Sigmoid colon (tissue), 7 donors: ENCODE data around the gene RRP1B. TPM values are rescaled to one million over a fixed set of nuclear protein-coding genes. Genes with fewer than 3 reads are reported as not detected.
"Not testable (repeated sequence)": the region's sequence is repeated elsewhere in the genome, so short reads cannot be mapped to it uniquely, and the experiment has no call there.

Experiments used
- DNase-seq: peaks from one replicate; pipeline ENCODE4 v3.0.0-alpha.2; 2019
- H3K27ac ChIP-seq, 4 donors: fragments of 200-600 bp; sonication (generic); one replicate each; pipeline ENCODE4 v1.5.1; 2016 to 2019; ENCODE audit warnings: mild to moderate bottlenecking in 1 of 4
- H3K27me3 ChIP-seq, 3 donors: fragments of 200-600 bp; sonication (generic); one replicate each; pipeline ENCODE4 v1.5.1; 2019; ENCODE audit warnings: mild to moderate bottlenecking in 1 of 3
- H3K36me3 ChIP-seq, 4 donors: fragments of 200-600 bp; sonication (generic); one replicate each; pipeline ENCODE4 v1.5.1; 2016 to 2019
- H3K4me1 ChIP-seq, 4 donors: fragments of 200-600 bp; sonication (generic); one replicate each; pipeline ENCODE4 v1.5.1; 2017 to 2019
- H3K4me3 ChIP-seq, 4 donors: fragments of 200-600 bp; sonication (generic); one replicate each; pipeline ENCODE4 v1.5.1; 2017 to 2019; ENCODE audit warnings: mild to moderate bottlenecking in 2 of 4, moderate library complexity in 1 of 4
- H3K9me3 ChIP-seq, 4 donors: fragments of 200-600 bp in 3 of 4; sonication (generic) in 3 of 4; one replicate each; pipeline versions ENCODE4 v1.5.1 to v1.6.1; 2013 to 2019
- EP300 ChIP-seq, 4 donors: sonication (generic); formaldehyde crosslinking; IDR thresholded peaks; one replicate each; pipeline ENCODE4 v1.6.1; 2017; ENCODE audit warnings: antibody characterized with exemption in 4 of 4
- POLR2A ChIP-seq, 2 donors: fragments of 450-650 bp; IDR thresholded peaks; one replicate each; pipeline ENCODE4 v1.6.1; 2016; ENCODE audit warnings: antibody characterized with exemption in 2 of 2, mild to moderate bottlenecking in 2 of 2, moderate library complexity in 2 of 2
- POLR2AphosphoS5 ChIP-seq, 4 donors: sonication (generic); formaldehyde crosslinking; IDR thresholded peaks; one replicate each; pipeline ENCODE4 v1.6.1; 2017; ENCODE audit warnings: antibody characterized with exemption in 4 of 4
- WGBS, 2 donors: extraction: QIAGEN DNeasy Blood & Tissue Kit; methylation state at CpG; one replicate each; pipeline ENCODE4 v1.1.7; 2013; 5-methylcytosine and 5-hydroxymethylcytosine counted together
- intact Hi-C: fragments of 100-400 bp; cut with DNase I; formaldehyde crosslinking; loops from one replicate; pipeline ENCODE4 v1.15.1; 2023
- polyA plus RNA-seq, 3 donors: library from polyadenylated mRNA; stranded (reverse); fragments of 200-250 nt; gene quantifications; one replicate each; pipeline ENCODE4 v1.2.3, GENCODE V29; 2013
- total RNA-seq, 4 donors: library from RNA; depleted of rRNA; stranded (reverse); fragments of >200 nt; gene quantifications; one replicate each; pipeline ENCODE4 v1.1.0, GENCODE V29; 2016
- TF ChIP-seq, protein P1 (sequence below), 4 experiments: fragments of 450-650 bp in 3 of 4; fragments of 200-600 bp in 1 of 4; IDR thresholded peaks; one replicate each; pipeline ENCODE4 v1.5.1; 2016 to 2019; ENCODE audit warnings: antibody characterized with exemption in 4 of 4, mild to moderate bottlenecking in 3 of 4, moderate library complexity in 2 of 4
- donor health status: healthy with polysubstance abuse.
- donor health status: Bipolar disorder and iron deficiency.
- donor health status: healthy.

Gene RRP1B
- total and polyA plus RNA-seq, 7 donors = 3.5 to 20.5 (median 15.2) TPM

DNA sequence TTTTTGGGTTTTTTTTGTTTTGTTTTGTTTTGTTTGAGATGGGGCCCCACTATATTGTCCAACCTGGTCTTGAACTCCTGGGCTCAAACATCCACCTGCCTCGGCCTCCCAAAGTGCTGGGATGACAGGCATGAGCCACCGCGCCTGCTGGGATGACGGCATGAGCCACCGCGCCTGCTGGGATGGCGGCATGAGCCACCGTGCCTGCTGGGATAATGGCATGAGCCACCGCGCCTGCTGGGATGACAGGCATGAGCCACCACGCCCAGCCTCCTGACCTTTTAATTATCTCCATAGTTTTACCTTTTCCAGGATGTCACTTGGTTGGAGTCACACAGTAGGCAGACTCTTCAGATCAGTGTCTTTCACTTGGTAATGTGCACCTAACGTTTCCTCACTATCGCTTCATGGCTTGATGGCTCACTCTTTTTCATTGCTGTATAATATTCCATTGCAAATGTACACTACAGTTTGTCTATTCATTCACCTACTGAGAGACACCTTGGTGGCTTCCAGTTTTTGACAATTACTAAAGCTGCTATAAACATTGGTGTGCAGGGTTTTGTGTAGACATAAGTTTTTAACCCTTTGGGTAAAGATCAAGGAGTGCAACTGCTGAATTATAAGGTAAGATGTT, 49.5 kb downstream of the RRP1B start:
- no peaks in the 10 kb centered on the region for H3K9me3 ChIP-seq
- H3K36me3 ChIP-seq = no peaks in the 10 kb centered on the region
- no peaks in the 10 kb centered on the region for H3K27me3 ChIP-seq
- intact Hi-C loops = no loop called here
- H3K4me3 ChIP-seq = no peak overlapping the region
- no peak overlapping the region for H3K27ac ChIP-seq
- no peaks in the 10 kb centered on the region for H3K4me1 ChIP-seq
- TF ChIP-seq, protein P1, sequence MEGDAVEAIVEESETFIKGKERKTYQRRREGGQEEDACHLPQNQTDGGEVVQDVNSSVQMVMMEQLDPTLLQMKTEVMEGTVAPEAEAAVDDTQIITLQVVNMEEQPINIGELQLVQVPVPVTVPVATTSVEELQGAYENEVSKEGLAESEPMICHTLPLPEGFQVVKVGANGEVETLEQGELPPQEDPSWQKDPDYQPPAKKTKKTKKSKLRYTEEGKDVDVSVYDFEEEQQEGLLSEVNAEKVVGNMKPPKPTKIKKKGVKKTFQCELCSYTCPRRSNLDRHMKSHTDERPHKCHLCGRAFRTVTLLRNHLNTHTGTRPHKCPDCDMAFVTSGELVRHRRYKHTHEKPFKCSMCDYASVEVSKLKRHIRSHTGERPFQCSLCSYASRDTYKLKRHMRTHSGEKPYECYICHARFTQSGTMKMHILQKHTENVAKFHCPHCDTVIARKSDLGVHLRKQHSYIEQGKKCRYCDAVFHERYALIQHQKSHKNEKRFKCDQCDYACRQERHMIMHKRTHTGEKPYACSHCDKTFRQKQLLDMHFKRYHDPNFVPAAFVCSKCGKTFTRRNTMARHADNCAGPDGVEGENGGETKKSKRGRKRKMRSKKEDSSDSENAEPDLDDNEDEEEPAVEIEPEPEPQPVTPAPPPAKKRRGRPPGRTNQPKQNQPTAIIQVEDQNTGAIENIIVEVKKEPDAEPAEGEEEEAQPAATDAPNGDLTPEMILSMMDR (IDR thresholded peaks at IDR 0.05) = no peak
- TF ChIP-seq POLR2A (IDR thresholded peaks at IDR 0.05) = no peak
- TF ChIP-seq POLR2AphosphoS5 (IDR thresholded peaks at IDR 0.05) = no peak
- TF ChIP-seq EP300 (IDR thresholded peaks at IDR 0.05) = no peak
- no peak for DNase-seq
- 86 to 96% methylated on average over 13 of the region's 13 CpGs for WGBS, 2 donors

- DNase-seq = no peak
- no peaks in the 10 kb centered on the region for H3K27me3 ChIP-seq
- no peak overlapping the region for H3K27ac ChIP-seq
- WGBS, 2 donors = 16 to 64% methylated on average over 13 of the region's 13 CpGs
- no peaks in the 10 kb centered on the region for H3K4me1 ChIP-seq
- intact Hi-C loops = no loop called here
- H3K9me3 ChIP-seq = no peaks in the 10 kb centered on the region
- no peaks in the 10 kb centered on the region for H3K36me3 ChIP-seq
- H3K4me3 ChIP-seq = no peak overlapping the region
- TF ChIP-seq POLR2AphosphoS5 (IDR thresholded peaks at IDR 0.05) (no peak), EP300 (IDR thresholded peaks at IDR 0.05) (no peak), POLR2A (IDR thresholded peaks at IDR 0.05) (no peak)
- TF ChIP-seq, protein P1 (IDR thresholded peaks at IDR 0.05) = no peak
Observed at GRCh38 chr21:43712268-43712942, 53.0 kb downstream of the RRP1B start.

DNA sequence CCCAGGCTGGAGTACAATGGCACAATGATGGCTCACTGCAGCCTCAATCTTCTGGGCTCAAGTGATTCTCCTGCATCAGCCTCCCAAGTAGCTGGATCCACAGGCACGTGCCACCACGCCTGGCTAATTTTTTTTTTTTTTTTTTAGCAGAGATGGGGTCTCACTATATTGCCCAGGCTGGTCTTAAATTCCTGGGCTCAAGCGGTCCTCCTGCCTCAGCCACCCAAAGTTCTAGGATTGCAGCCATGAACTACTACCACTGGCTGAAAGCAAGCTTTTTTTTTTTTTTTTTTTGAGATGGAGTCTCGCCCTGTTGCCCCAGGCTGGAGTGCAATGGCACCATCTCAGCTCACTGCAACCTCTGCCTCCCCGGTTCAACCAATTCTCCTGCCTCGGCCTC, 53.8 kb downstream of the RRP1B start:
- H3K27ac ChIP-seq, DNase-seq, H3K27me3 ChIP-seq, H3K4me1 ChIP-seq, intact Hi-C loops, H3K9me3 ChIP-seq, H3K4me3 ChIP-seq, H3K36me3 ChIP-seq: not testable (repeated sequence)
- 73 to 95% methylated on average over 6 of the region's 6 CpGs for WGBS, 2 donors

GRCh38 chr21:43716376-43717165, 57.2 kb downstream of the RRP1B start:
- H3K9me3 ChIP-seq = no peaks in the 10 kb centered on the region
- no peak for DNase-seq
- 68 to 77% methylated on average over 12 of the region's 12 CpGs for WGBS, 2 donors
- H3K4me3 ChIP-seq = no peak overlapping the region
- no peaks in the 10 kb centered on the region for H3K27me3 ChIP-seq
- TF ChIP-seq, protein P1 (IDR thresholded peaks at IDR 0.05) = no peak
- no peak for TF ChIP-seq EP300 (IDR thresholded peaks at IDR 0.05)
- no peak for TF ChIP-seq POLR2A (IDR thresholded peaks at IDR 0.05)
- TF ChIP-seq POLR2AphosphoS5 (IDR thresholded peaks at IDR 0.05) = no peak
- no peaks in the 10 kb centered on the region for H3K36me3 ChIP-seq
- intact Hi-C loops = loop anchor here (2.0 kb wide), 1 partner anchor 58 kb away; the partner anchor contains the start of genes HSF2BP and RRP1B
- no peak overlapping the region for H3K27ac ChIP-seq
- H3K4me1 ChIP-seq = peaks cover 0 to 26% (median 25%) of the 10 kb centered on the region in 4 donors
